ENCODE results near the gene CLEC11A. TPM values are rescaled to one million over a fixed set of nuclear protein-coding genes. Genes with fewer than 3 reads are reported as not detected.

The CLEC11A gene
- total and polyA plus RNA-seq, 7 donors, result 2.1 to 20.2 (median 9.5) TPM

- no peak overlapping the region for H3K27ac ChIP-seq
- peaks cover 0 to 7% (median 2%) of the 10 kb centered on the region in 4 donors for H3K4me1 ChIP-seq
- 7 to 12% methylated on average over 23 of the region's 23 CpGs for WGBS, 2 donors
- TF ChIP-seq POLR2A (IDR thresholded peaks at IDR 0.05) (no peak), POLR2AphosphoS5 (IDR thresholded peaks at IDR 0.05) (no peak), EP300 (IDR thresholded peaks at IDR 0.05) (no peak), CTCF (IDR thresholded peaks at IDR 0.05) (no peak)
- H3K27me3 ChIP-seq, result peaks cover 26 to 80% (median 55%) of the 10 kb centered on the region in 3 donors
- H3K9me3 ChIP-seq, result no peaks in the 10 kb centered on the region
- no peaks in the 10 kb centered on the region for H3K36me3 ChIP-seq
- H3K4me3 ChIP-seq, result no peak overlapping the region
- DNase-seq, result no peak
- intact Hi-C loops (cut with DNase I), result no loop called here
Observed at GRCh38 chr19:50693064-50693975, 29.8 kb upstream of the CLEC11A start.

- H3K27ac ChIP-seq, result no peak overlapping the region
- no peak overlapping the region for H3K4me3 ChIP-seq
- H3K9me3 ChIP-seq, result no peaks in the 10 kb centered on the region
- 3 to 10% methylated on average over 51 of the region's 51 CpGs for WGBS, 2 donors
- H3K36me3 ChIP-seq, result no peaks in the 10 kb centered on the region
- intact Hi-C loops (cut with DNase I), result no loop called here
- peaks cover 0 to 7% (median 2%) of the 10 kb centered on the region in 4 donors for H3K4me1 ChIP-seq
- peaks cover 26 to 78% (median 49%) of the 10 kb centered on the region in 3 donors for H3K27me3 ChIP-seq
- no peak for DNase-seq
- no peak for TF ChIP-seq EP300 (IDR thresholded peaks at IDR 0.05)
- TF ChIP-seq CTCF (IDR thresholded peaks at IDR 0.05), result no peak
- TF ChIP-seq POLR2AphosphoS5 (IDR thresholded peaks at IDR 0.05), result no peak
- no peak for TF ChIP-seq POLR2A (IDR thresholded peaks at IDR 0.05)
Observed at GRCh38 chr19:50694815-50695145, 28.4 kb upstream of the CLEC11A start.

GRCh38 chr19:50695251-50696093 lies 27.7 kb upstream of the CLEC11A start:
- 4% methylated on average over 80 to 81 of the region's 81 CpGs for WGBS, 2 donors
- TF ChIP-seq POLR2A (IDR thresholded peaks at IDR 0.05) (no peak), EP300 (IDR thresholded peaks at IDR 0.05) (no peak), CTCF (IDR thresholded peaks at IDR 0.05) (no peak), POLR2AphosphoS5 (IDR thresholded peaks at IDR 0.05) (no peak)
- no peak for DNase-seq
- H3K27ac ChIP-seq, result no peak overlapping the region
- H3K36me3 ChIP-seq, result no peaks in the 10 kb centered on the region
- H3K9me3 ChIP-seq, result no peaks in the 10 kb centered on the region
- H3K4me1 ChIP-seq, result peaks cover 0 to 7% (median 2%) of the 10 kb centered on the region in 4 donors
- peaks cover 26 to 83% (median 49%) of the 10 kb centered on the region in 3 donors for H3K27me3 ChIP-seq
- H3K4me3 ChIP-seq, result no peak overlapping the region
- intact Hi-C loops (cut with DNase I), result no loop called here

GRCh38 chr19:50696094-50696483 lies 27.1 kb upstream of the CLEC11A start:
- Histone ChIP-seq H3K4me3 (no peak overlapping the region), H3K27me3 (peaks cover 26 to 82% (median 49%) of the 10 kb centered on the region in 3 donors), H3K4me1 (peaks cover 0 to 7% (median 2%) of the 10 kb centered on the region in 4 donors), H3K27ac (no peak overlapping the region), H3K9me3 (no peaks in the 10 kb centered on the region), H3K36me3 (no peaks in the 10 kb centered on the region)
- DNase-seq, result no peak
- 55 to 59% methylated on average over 15 of the region's 15 CpGs for WGBS, 2 donors
- TF ChIP-seq EP300 (IDR thresholded peaks at IDR 0.05) (no peak), POLR2AphosphoS5 (IDR thresholded peaks at IDR 0.05) (no peak), POLR2A (IDR thresholded peaks at IDR 0.05) (no peak), CTCF (IDR thresholded peaks at IDR 0.05) (no peak)
- intact Hi-C loops (cut with DNase I), result no loop called here

Measured in sigmoid colon (tissue), 7 donors.